Coronary artery (tissue), 2 donors: ENCODE measurements around the gene TRAPPC4.
"Not testable (repeated sequence)": the region's sequence is repeated elsewhere in the genome, so short reads cannot be mapped to it uniquely, and the experiment has no call there.

Source experiments
- DNase-seq: peaks from one replicate; pipeline ENCODE4 v3.0.0-alpha.2; 2017; ENCODE audit warnings: low spot score
- H3K27ac ChIP-seq, 2 donors: fragments of 200-600 bp; sonication (generic); one replicate each; pipeline ENCODE4 v1.5.1; 2016 to 2019
- H3K4me3 ChIP-seq: fragments of 200-600 bp; sonication (generic); 2 replicates; pipeline ENCODE4 v1.5.1; 2016; ENCODE audit warnings: mild to moderate bottlenecking, moderate library complexity
- CTCF ChIP-seq: fragments of 200-600 bp; sonication (generic); IDR thresholded peaks from one replicate; pipeline ENCODE4 v1.5.1; 2019; ENCODE audit warnings: antibody characterized with exemption

Gene TRAPPC4

GRCh38 chr11:118980191-118980881, 38.2 kb upstream of the TRAPPC4 start:
- Histone ChIP-seq H3K27ac (no peak overlapping the region), H3K4me3 (peak overlapping the region; percentile 8)
- DNase-seq = no peak

DNA sequence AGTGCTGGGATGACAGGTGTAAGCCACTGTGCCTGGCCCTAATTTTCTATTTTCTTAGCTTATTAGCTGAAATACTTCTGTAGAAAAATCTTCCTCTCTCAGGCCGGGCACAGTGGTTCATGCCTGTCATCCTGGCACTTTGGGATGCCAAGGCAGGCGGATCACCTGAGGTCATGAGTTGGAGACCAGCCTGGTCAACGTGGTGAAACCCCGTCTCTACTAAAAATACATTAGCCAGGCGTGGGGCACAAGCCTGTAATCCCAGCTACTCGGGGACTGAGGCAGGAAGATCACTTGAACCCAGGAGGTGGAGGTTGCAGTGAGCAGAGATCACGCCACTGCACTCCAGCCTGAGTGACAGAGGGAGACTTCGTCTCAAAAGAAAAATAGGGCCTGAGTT, 34.2 kb upstream of the TRAPPC4 start:
- not testable (repeated sequence) for H3K4me3 ChIP-seq, H3K27ac ChIP-seq, DNase-seq

More at GRCh38 chr11:118980191-118980881, 38.2 kb upstream of the TRAPPC4 start:
- TF ChIP-seq CTCF = no peak

DNA sequence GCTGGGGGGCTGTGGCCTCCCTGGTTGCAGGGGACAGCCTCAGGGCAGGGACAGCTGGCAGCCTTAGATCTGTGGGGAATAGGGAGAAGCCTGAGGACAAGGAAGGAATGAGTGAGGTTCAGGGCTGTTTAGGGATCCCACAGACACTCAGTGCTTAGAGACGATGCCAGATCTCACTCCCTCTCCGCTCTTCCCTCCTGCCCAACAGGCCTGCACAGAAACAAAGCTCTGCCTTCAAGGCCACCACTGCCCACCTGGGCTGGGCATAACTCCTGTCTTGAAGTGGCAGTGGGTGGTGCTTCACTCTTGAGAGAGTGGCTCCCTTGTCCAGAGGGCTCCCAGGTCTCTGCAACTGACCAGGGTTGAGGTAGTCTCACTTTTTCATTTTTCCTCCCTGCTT, 33.7 kb upstream of the TRAPPC4 start:
- TF ChIP-seq CTCF = no peak
- DNase-seq = no peak
- no peak overlapping the region for H3K4me3 ChIP-seq
- no peak overlapping the region for H3K27ac ChIP-seq

DNA sequence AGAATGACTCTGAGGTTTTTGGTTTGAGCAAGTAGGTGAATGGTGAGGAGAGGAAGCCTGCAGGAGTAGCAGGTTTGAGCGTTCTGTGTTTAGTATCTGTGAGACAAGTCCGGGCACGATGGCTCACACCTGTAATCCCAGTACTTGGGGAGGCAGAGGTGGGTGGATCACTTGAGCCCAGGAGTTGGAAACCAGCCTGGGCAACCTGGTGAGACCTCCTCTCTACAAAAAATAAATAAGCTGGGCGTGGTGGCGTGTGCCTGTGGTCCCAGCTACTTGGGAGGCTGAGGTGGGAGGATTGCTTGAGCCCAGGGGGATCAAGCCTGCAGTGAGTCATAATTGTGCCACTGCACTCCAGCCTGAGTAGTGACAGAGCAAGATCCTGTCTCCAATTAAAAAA, 30.3 kb upstream of the TRAPPC4 start:
- Histone ChIP-seq H3K4me3 (no peak overlapping the region), H3K27ac (no peak overlapping the region)
- TF ChIP-seq CTCF = no peak
- no peak for DNase-seq

DNA sequence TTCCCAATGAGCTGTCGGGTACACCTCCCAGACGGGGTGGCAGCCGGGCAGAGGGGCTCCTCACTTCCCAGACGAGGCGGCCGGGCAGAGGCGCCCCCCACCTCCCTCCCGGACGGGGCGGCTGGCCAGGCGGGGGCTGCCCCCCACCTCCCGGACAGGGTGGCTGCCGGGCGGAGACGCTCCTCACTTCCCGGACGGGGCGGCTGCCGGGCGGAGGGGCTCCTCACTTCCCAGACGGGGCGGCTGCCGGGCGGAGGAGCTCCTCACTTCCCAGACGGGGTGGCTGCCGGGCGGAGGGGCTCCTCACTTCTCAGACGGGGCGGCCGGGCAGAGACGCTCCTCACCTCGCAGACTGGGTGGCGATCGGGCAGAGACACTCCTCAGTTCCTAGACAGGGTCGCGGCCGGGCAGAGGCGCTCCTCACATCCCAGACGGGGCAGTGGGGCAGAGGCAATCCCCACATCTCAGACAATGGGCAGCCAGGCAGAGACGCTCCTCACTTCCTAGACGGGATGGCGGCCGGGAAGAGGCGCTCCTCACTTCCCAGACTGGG, 27.0 kb upstream of the TRAPPC4 start:
- DNase-seq, H3K4me3 ChIP-seq, H3K27ac ChIP-seq: not testable (repeated sequence)

GRCh38 chr11:118996926-118997626, 21.5 kb upstream of the TRAPPC4 start:
- Histone ChIP-seq H3K27ac (peak overlapping the region; percentile 82 to 97), H3K4me3 (peak overlapping the region; percentile 99)
- DNase-seq = no peak
- TF ChIP-seq CTCF = no peak

- peak within 1 kb of the TSS; percentile 82 to 97 for H3K27ac ChIP-seq
- TF ChIP-seq CTCF = no peak
These were observed 20.8 kb upstream of the TRAPPC4 start, which contains the start of gene CENATAC for GRCh38 chr11:118997627-118998387. TSS of gene CENATAC (plus strand) at chr11:118998138. CDS start at chr11:118998198, 60 bp downstream.

More at GRCh38 chr11:118997627-118998387, 20.8 kb upstream of the TRAPPC4 start, which contains the start of gene CENATAC:
- peak; percentile 95 for DNase-seq
- peak within 1 kb of the TSS; percentile 99 for H3K4me3 ChIP-seq
